ENCODE data around the gene EID2B.

Gene EID2B

GRCh38 chr19:39515551-39516191 lies 17.0 kb downstream of the EID2B start:
- WGBS, 2 experiments: 1% methylated on average over 44 of the region's 44 CpGs
- Histone ChIP-seq H3K4me3 (ENCODE audit: insufficient read depth, low read depth, low read length) (peak overlapping the region; percentile 76), H3K4me1 (ENCODE audit: control insufficient read depth, insufficient read depth, low read length) (peaks cover 6% of the 10 kb centered on the region), H3K36me3 (ENCODE audit: control insufficient read depth, insufficient read depth, low read length) (no peaks in the 10 kb centered on the region), H3K9me3 (ENCODE audit: control insufficient read depth, low read length) (no peaks in the 10 kb centered on the region), H3K27me3 (ENCODE audit: control insufficient read depth, insufficient read depth, low read length, poor library complexity, severe bottlenecking) (peaks cover 43% of the 10 kb centered on the region), H3K27ac (ENCODE audit: insufficient read depth, low read depth, low read length, poor library complexity, severe bottlenecking) (no peak overlapping the region)

- no peaks in the 10 kb centered on the region for H3K36me3 ChIP-seq (ENCODE audit: control insufficient read depth, insufficient read depth, low read length)
- H3K9me3 ChIP-seq (ENCODE audit: control insufficient read depth, low read length): no peaks in the 10 kb centered on the region
- WGBS, 2 experiments: 0% methylated on average over 56 of the region's 56 CpGs
- peak within 1 kb of the TSS; percentile 76 for H3K4me3 ChIP-seq (ENCODE audit: insufficient read depth, low read depth, low read length)
- peaks cover 6% of the 10 kb centered on the region for H3K4me1 ChIP-seq (ENCODE audit: control insufficient read depth, insufficient read depth, low read length)
- H3K27ac ChIP-seq (ENCODE audit: insufficient read depth, low read depth, low read length, poor library complexity, severe bottlenecking): no peak within 1 kb of the TSS
- H3K27me3 ChIP-seq (ENCODE audit: control insufficient read depth, insufficient read depth, low read length, poor library complexity, severe bottlenecking): peaks cover 45% of the 10 kb centered on the region
These were observed 17.7 kb downstream of the EID2B start, which contains the start of gene SELENOV for GRCh38 chr19:39514840-39515550. SELENOV (plus strand) TSS chr19:39515139; CDS start chr19:39515213, 74 bp downstream.

- no peaks in the 10 kb centered on the region for H3K9me3 ChIP-seq (ENCODE audit: control insufficient read depth, low read length)
- no peak overlapping the region for H3K4me3 ChIP-seq (ENCODE audit: insufficient read depth, low read depth, low read length)
- H3K4me1 ChIP-seq (ENCODE audit: control insufficient read depth, insufficient read depth, low read length): peaks cover 7% of the 10 kb centered on the region
- 84 to 86% methylated on average over 2 of the region's 2 CpGs for WGBS, 2 experiments
- H3K36me3 ChIP-seq (ENCODE audit: control insufficient read depth, insufficient read depth, low read length): no peaks in the 10 kb centered on the region
- peaks cover 65% of the 10 kb centered on the region for H3K27me3 ChIP-seq (ENCODE audit: control insufficient read depth, insufficient read depth, low read length, poor library complexity, severe bottlenecking)
- H3K27ac ChIP-seq (ENCODE audit: insufficient read depth, low read depth, low read length, poor library complexity, severe bottlenecking): no peak overlapping the region
These were observed 19.7 kb downstream of the EID2B start for GRCh38 chr19:39512988-39513387.

- no peaks in the 10 kb centered on the region for H3K9me3 ChIP-seq (ENCODE audit: control insufficient read depth, low read length)
- no peak overlapping the region for H3K27ac ChIP-seq (ENCODE audit: insufficient read depth, low read depth, low read length, poor library complexity, severe bottlenecking)
- H3K36me3 ChIP-seq (ENCODE audit: control insufficient read depth, insufficient read depth, low read length): no peaks in the 10 kb centered on the region
- H3K27me3 ChIP-seq (ENCODE audit: control insufficient read depth, insufficient read depth, low read length, poor library complexity, severe bottlenecking): peaks cover 72% of the 10 kb centered on the region
- 69 to 74% methylated on average over 2 of the region's 2 CpGs for WGBS, 2 experiments
- H3K4me1 ChIP-seq (ENCODE audit: control insufficient read depth, insufficient read depth, low read length): peaks cover 3% of the 10 kb centered on the region
- H3K4me3 ChIP-seq (ENCODE audit: insufficient read depth, low read depth, low read length): no peak overlapping the region
These were observed 23.4 kb downstream of the EID2B start for GRCh38 chr19:39509233-39509632.

GRCh38 chr19:39508629-39509028 lies 24.0 kb downstream of the EID2B start:
- peaks cover 3% of the 10 kb centered on the region for H3K4me1 ChIP-seq (ENCODE audit: control insufficient read depth, insufficient read depth, low read length)
- H3K27ac ChIP-seq (ENCODE audit: insufficient read depth, low read depth, low read length, poor library complexity, severe bottlenecking): no peak overlapping the region
- no peaks in the 10 kb centered on the region for H3K36me3 ChIP-seq (ENCODE audit: control insufficient read depth, insufficient read depth, low read length)
- H3K4me3 ChIP-seq (ENCODE audit: insufficient read depth, low read depth, low read length): no peak overlapping the region
- H3K9me3 ChIP-seq (ENCODE audit: control insufficient read depth, low read length): no peaks in the 10 kb centered on the region
- peaks cover 72% of the 10 kb centered on the region for H3K27me3 ChIP-seq (ENCODE audit: control insufficient read depth, insufficient read depth, low read length, poor library complexity, severe bottlenecking)
- 92% methylated on average over 9 of the region's 9 CpGs for WGBS, 2 experiments

GRCh38 chr19:39507715-39508364 lies 24.8 kb downstream of the EID2B start:
- Histone ChIP-seq H3K36me3 (ENCODE audit: control insufficient read depth, insufficient read depth, low read length) (no peaks in the 10 kb centered on the region), H3K27me3 (ENCODE audit: control insufficient read depth, insufficient read depth, low read length, poor library complexity, severe bottlenecking) (peaks cover 73% of the 10 kb centered on the region), H3K9me3 (ENCODE audit: control insufficient read depth, low read length) (no peaks in the 10 kb centered on the region), H3K27ac (ENCODE audit: insufficient read depth, low read depth, low read length, poor library complexity, severe bottlenecking) (no peak overlapping the region), H3K4me3 (ENCODE audit: insufficient read depth, low read depth, low read length) (peak overlapping the region; percentile 48), H3K4me1 (ENCODE audit: control insufficient read depth, insufficient read depth, low read length) (peaks cover 3% of the 10 kb centered on the region)
- 35 to 36% methylated on average over 24 of the region's 24 CpGs for WGBS, 2 experiments

DNA sequence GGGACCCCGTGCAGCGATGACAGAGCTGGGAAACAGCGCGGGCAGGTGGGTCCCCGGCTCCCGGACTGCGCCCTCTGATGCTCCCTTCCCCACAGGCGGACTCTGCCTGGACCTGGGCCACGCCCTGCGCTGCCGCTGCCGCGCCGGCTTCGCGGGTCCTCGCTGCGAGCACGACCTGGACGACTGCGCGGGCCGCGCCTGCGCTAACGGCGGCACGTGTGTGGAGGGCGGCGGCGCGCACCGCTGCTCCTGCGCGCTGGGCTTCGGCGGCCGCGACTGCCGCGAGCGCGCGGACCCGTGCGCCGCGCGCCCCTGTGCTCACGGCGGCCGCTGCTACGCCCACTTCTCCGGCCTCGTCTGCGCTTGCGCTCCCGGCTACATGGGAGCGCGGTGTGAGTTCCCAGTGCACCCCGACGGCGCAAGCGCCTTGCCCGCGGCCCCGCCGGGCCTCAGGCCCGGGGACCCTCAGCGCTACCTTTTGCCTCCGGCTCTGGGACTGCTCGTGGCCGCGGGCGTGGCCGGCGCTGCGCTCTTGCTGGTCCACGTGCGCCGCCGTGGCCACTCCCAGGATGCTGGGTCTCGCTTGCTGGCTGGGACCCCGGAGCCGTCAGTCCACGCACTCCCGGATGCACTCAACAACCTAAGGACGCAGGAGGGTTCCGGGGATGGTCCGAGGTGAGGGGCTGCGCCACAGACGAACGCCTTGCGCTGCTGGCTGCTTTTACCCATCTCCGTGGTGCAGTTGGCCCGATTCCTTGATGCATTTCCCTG lies 25.5 kb downstream of the EID2B start:
- Histone ChIP-seq H3K4me3 (ENCODE audit: insufficient read depth, low read depth, low read length) (peak overlapping the region; percentile 48), H3K4me1 (ENCODE audit: control insufficient read depth, insufficient read depth, low read length) (peaks cover 3% of the 10 kb centered on the region), H3K9me3 (ENCODE audit: control insufficient read depth, low read length) (no peaks in the 10 kb centered on the region), H3K27me3 (ENCODE audit: control insufficient read depth, insufficient read depth, low read length, poor library complexity, severe bottlenecking) (peaks cover 80% of the 10 kb centered on the region), H3K36me3 (ENCODE audit: control insufficient read depth, insufficient read depth, low read length) (no peaks in the 10 kb centered on the region), H3K27ac (ENCODE audit: insufficient read depth, low read depth, low read length, poor library complexity, severe bottlenecking) (no peak overlapping the region)
- WGBS, 2 experiments: 2 to 3% methylated on average over 96 of the region's 96 CpGs

GRCh38 chr19:39506598-39506943 lies 26.1 kb downstream of the EID2B start:
- Histone ChIP-seq H3K36me3 (ENCODE audit: control insufficient read depth, insufficient read depth, low read length) (no peaks in the 10 kb centered on the region), H3K9me3 (ENCODE audit: control insufficient read depth, low read length) (no peaks in the 10 kb centered on the region), H3K4me3 (ENCODE audit: insufficient read depth, low read depth, low read length) (no peak overlapping the region), H3K27me3 (ENCODE audit: control insufficient read depth, insufficient read depth, low read length, poor library complexity, severe bottlenecking) (peaks cover 86% of the 10 kb centered on the region), H3K4me1 (ENCODE audit: control insufficient read depth, insufficient read depth, low read length) (peaks cover 3% of the 10 kb centered on the region), H3K27ac (ENCODE audit: insufficient read depth, low read depth, low read length, poor library complexity, severe bottlenecking) (no peak overlapping the region)
- WGBS, 2 experiments: 67% methylated on average over 7 of the region's 7 CpGs

DNA sequence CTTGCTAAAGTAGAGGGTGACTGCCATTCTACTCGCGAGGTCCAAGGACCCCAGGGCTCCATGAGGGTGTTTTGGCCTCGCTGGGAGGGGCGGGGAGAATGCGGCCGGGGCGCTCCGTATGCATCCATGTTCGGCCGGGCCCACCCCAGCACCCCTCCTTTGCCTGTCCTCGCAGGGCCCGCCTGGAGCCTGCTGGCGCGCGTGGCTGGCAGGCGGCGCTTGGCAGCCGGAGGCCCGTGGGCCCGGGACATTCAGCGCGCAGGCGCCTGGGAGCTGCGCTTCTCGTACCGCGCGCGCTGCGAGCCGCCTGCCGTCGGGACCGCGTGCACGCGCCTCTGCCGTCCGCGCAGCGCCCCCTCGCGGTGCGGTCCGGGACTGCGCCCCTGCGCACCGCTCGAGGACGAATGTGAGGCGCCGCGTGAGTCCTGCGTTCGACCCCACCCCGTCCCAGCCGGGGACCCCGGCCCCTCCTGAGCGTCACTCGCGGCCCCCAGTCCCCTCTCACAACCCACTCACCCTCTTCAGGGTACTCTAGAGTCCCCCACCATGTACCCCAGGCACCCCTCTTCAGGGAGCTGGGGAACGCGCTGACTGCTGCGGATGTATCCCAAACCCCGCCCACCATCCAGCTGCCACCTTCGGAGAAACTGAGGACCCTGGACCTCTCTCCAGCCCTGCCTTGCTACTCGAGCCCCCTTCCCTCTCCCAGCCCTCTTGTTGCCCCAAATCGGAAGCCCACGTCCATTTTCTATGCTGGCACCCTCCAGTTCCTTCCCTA lies 29.8 kb downstream of the EID2B start:
- Histone ChIP-seq H3K27me3 (ENCODE audit: control insufficient read depth, insufficient read depth, low read length, poor library complexity, severe bottlenecking) (peaks cover 100% of the 10 kb centered on the region), H3K4me3 (ENCODE audit: insufficient read depth, low read depth, low read length) (no peak overlapping the region), H3K9me3 (ENCODE audit: control insufficient read depth, low read length) (no peaks in the 10 kb centered on the region), H3K36me3 (ENCODE audit: control insufficient read depth, insufficient read depth, low read length) (no peaks in the 10 kb centered on the region), H3K27ac (ENCODE audit: insufficient read depth, low read depth, low read length, poor library complexity, severe bottlenecking) (no peak overlapping the region), H3K4me1 (ENCODE audit: control insufficient read depth, insufficient read depth, low read length) (peaks cover 6% of the 10 kb centered on the region)
- WGBS, 2 experiments: 21 to 23% methylated on average over 69 of the region's 69 CpGs
